ENCODE results near the gene CATSPERD.
"Not testable (repeated sequence)": the region's sequence is repeated elsewhere in the genome, so short reads cannot be mapped to it uniquely, and the experiment has no call there.

Gene CATSPERD

GRCh38 chr19:5727453-5728050 is 7.1 kb downstream of the CATSPERD start:
- TF ChIP-seq, protein P1, sequence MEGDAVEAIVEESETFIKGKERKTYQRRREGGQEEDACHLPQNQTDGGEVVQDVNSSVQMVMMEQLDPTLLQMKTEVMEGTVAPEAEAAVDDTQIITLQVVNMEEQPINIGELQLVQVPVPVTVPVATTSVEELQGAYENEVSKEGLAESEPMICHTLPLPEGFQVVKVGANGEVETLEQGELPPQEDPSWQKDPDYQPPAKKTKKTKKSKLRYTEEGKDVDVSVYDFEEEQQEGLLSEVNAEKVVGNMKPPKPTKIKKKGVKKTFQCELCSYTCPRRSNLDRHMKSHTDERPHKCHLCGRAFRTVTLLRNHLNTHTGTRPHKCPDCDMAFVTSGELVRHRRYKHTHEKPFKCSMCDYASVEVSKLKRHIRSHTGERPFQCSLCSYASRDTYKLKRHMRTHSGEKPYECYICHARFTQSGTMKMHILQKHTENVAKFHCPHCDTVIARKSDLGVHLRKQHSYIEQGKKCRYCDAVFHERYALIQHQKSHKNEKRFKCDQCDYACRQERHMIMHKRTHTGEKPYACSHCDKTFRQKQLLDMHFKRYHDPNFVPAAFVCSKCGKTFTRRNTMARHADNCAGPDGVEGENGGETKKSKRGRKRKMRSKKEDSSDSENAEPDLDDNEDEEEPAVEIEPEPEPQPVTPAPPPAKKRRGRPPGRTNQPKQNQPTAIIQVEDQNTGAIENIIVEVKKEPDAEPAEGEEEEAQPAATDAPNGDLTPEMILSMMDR (IDR thresholded peaks at IDR 0.05; ENCODE audit: control insufficient read depth, extremely low read depth, insufficient read depth), result no peak
- H3K4me3 ChIP-seq (ENCODE audit: low read depth, low read length), result no peak overlapping the region
- DNase-seq (ENCODE audit: low read depth), result no peak

- not testable (repeated sequence) for DNase-seq (ENCODE audit: low read depth)
Measured at GRCh38 chr19:5733172-5733571, 12.7 kb downstream of the CATSPERD start.

GRCh38 chr19:5738423-5738822 is 18.0 kb downstream of the CATSPERD start:
- DNase-seq (ENCODE audit: low read depth), result no peak
- TF ChIP-seq, protein P1 (IDR thresholded peaks at IDR 0.05; ENCODE audit: control insufficient read depth, extremely low read depth, insufficient read depth), result no peak
- H3K4me3 ChIP-seq (ENCODE audit: low read depth, low read length), result no peak overlapping the region

More at GRCh38 chr19:5733172-5733571, 12.7 kb downstream of the CATSPERD start:
- H3K4me3 ChIP-seq (ENCODE audit: low read depth, low read length), result not testable (repeated sequence)

DNA sequence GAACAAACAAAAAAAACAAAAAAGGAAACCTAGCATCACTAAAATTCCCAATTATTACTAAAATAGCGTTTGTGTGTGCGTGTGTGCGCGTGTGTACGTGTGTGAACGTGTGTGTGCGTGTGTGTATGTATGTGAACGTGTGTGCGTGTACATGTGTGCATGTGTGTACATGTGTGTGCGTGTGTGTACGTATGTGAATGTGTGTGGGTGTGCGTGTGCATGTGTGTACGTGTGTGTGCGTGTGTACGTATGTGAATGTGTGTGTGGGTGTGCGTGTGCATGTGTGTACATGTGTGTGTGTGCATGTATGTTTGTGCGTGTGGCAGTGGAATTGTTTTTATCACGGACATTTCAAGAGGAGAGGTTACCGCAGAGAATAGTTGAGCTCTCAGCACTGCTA is 21.6 kb downstream of the CATSPERD start:
- TF ChIP-seq, protein P1 (IDR thresholded peaks at IDR 0.05; ENCODE audit: control insufficient read depth, extremely low read depth, insufficient read depth), result no peak
- H3K4me3 ChIP-seq (ENCODE audit: low read depth, low read length), result no peak overlapping the region
- DNase-seq (ENCODE audit: low read depth), result no peak

- TF ChIP-seq, protein P1 (IDR thresholded peaks at IDR 0.05; ENCODE audit: control insufficient read depth, extremely low read depth, insufficient read depth), result no peak
- no peak for DNase-seq (ENCODE audit: low read depth)
- H3K4me3 ChIP-seq (ENCODE audit: low read depth, low read length), result no peak overlapping the region
Measured at GRCh38 chr19:5743630-5744029, 23.2 kb downstream of the CATSPERD start.

DNA sequence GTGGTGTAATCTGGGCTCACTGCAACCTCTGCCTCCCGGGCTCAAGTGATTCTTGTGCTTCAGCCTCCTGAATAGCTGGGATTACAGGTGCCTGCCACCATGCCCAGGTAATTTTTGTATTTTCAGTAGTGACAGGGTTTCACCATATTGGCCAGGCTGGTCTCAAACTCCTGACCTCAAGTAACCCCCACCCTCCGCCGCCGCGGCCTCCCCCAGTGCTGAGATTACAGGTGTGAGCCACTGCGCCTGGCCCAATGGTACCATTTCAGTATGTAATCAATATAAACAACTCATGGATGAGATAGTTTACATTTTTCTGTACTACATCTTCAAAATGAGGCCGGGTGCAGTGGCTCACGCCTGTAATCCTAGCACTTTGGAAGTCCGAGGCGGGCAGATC is 24.6 kb downstream of the CATSPERD start:
- not testable (repeated sequence) for H3K4me3 ChIP-seq (ENCODE audit: low read depth, low read length); DNase-seq (ENCODE audit: low read depth)

GRCh38 chr19:5748920-5749319 is 28.5 kb downstream of the CATSPERD start:
- not testable (repeated sequence) for DNase-seq (ENCODE audit: low read depth); H3K4me3 ChIP-seq (ENCODE audit: low read depth, low read length)

GRCh38 chr19:5749505-5749904 is 29.1 kb downstream of the CATSPERD start:
- no peak overlapping the region for H3K4me3 ChIP-seq (ENCODE audit: low read depth, low read length)
- no peak for DNase-seq (ENCODE audit: low read depth)
- TF ChIP-seq, protein P1 (IDR thresholded peaks at IDR 0.05; ENCODE audit: control insufficient read depth, extremely low read depth, insufficient read depth), result no peak

DNA sequence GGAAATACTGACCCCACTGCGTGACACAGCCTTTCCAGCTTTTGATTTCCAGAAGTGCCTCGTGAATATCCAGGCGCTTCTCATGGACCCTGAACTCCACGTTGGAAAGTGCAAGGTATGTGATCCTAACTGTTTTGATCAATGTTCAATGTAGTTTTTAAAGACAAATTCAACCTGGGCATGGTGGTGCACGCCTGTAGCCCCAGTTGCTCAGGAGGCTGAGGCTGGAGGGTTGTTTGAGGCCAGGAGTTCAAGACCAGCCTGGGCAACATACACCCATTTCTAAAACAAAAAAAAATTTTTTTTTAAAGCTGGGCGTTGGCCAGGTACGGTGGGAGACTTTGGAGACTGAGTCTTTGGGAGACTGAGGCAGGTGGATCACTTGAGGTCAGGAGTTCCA is 31.3 kb downstream of the CATSPERD start:
- no peak for DNase-seq (ENCODE audit: low read depth)
- H3K4me3 ChIP-seq (ENCODE audit: low read depth, low read length), result no peak overlapping the region
- TF ChIP-seq, protein P1 (IDR thresholded peaks at IDR 0.05; ENCODE audit: control insufficient read depth, extremely low read depth, insufficient read depth), result no peak
